IPS DF 19.7 (cell line): Measurements from ENCODE around the gene SLC25A38.

Experiments
- DNase-seq: peaks from one replicate; pipeline ENCODE4 v3.0.0-alpha.2; 2013; ENCODE audit warnings: low read depth, low spot score

SLC25A38 gene

DNA sequence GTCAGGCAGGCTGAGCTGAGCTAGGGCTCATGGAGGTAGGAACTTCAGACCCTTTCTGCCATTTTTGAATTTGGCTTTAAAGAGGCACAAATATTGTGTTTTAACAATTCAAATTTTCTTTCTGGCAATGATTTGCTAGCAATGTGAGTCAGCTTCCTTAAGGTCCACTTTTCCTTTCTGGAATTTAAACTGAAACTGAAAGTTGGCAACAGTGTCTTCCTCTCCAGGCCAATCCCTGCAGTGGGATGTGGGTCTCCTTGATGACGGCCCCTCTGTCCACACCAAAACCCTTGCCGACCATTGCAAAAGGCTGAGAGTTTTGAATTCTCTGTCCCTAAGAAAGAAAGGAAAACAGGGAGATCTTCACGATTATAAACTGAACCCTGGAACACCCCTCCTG is 50.5 kb downstream of the SLC25A38 start:
- no peak for DNase-seq

DNA sequence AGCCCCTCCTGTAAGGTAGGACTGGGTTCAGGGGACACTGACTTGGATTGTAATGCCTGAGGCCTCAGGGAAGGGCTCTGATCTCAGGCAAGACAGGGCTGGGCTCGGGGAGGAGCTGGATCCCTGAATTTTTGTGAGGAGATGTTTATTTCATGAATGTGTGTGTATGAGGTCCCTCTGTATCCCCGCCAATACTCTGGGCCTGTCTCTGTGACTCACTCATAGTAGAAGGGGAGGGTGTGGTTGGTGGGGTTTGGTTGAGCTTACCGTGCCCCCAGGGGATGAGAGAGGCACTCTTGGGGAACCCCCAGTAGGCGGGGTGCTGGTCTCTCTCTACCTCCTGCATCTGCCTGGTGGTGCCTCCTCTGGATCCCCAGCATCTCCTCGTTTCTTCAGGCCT is 51.4 kb downstream of the SLC25A38 start:
- no peak for DNase-seq

DNA sequence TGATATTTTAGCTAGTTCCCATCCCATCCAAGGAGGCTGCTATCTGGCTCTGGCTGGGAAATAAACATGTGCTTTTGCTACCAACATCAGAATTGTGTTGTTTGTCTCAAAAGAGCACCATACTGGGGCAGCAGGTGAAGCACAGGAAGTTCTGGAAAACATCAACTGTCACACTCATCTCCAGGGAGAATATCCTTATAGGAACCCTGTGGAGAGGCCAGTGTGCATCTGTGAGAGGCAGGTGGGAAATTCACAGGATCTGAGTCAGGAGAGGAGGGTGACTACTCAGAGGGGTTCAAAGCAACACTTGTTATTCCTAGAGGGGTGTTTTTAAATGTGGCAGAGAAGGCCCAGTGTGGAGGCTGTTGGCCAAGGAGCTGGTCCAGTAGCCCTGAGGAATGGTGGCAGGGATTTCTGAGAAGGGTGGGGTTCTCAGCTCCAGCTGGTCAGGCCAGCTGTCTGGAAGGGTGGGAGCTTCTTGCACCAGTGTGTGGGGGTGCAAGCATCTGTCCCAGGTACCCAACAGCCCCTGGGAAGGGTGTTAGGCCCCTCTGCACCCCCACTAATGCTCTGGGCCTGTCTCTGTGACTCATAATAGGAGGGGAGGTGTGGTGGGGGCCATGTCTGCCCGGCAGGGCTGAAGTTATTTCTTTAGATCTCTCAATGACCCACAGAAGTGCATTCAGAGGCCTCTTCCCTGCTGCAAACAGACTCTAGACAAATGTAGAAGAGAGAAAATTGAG is 52.0 kb downstream of the SLC25A38 start:
- no peak for DNase-seq

DNA sequence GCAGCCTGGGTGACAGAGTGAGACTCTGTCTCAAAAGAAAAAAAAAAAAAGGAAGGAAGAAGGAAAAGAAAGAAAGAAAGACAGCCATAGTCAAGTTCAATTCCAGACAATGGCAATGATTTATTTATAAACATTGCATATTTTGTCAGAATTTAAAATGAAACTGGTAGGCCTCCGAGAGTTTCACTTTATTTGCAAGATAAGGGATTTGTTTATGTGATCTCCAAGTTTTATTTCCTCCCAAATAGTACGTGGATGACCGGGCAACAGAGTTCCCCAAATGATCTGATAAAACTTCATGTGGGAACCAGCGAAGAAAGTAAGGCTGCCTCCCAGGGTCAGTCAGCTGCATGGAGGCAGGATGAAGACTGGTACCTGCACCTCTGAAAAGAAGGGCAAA is 55.7 kb downstream of the SLC25A38 start:
- DNase-seq = no peak

GRCh38 chr3:39440316-39440715 is 57.1 kb downstream of the SLC25A38 start:
- no peak for DNase-seq

GRCh38 chr3:39443530-39443929 is 60.4 kb downstream of the SLC25A38 start:
- peak; percentile 15 for DNase-seq

- no peak for DNase-seq
Observed at GRCh38 chr3:39445927-39446326, 62.8 kb downstream of the SLC25A38 start.

DNA sequence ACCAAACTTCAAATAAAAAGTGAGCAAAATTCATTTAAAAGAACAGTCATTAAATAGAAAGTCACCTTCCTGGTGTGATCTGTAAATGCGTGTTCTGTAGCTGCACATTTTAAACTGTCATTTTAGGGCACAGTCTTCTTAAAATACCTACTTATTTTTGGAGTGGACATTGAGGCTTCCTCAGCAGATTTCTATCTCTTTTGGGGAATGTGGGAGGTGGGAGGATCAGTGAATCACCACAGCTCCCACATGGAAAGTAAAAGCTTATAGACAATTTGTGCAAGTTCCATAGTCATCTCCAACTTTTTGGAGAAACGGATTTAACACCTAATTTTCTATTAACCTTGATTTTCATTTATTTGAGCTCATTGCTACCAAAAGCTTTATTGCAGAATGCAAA is 63.3 kb downstream of the SLC25A38 start:
- DNase-seq = no peak
